Mesodermal cell (in vitro differentiated cells): ENCODE data around the gene TOM1L2.

ENCODE experiments used
- H3K27ac ChIP-seq: 2 replicates; pipeline ENCODE4 v1.7.0; 2013; ENCODE audit warnings: mild to moderate bottlenecking, low read depth, low read length, moderate library complexity; ENCODE audit not compliant: severe bottlenecking
- H3K36me3 ChIP-seq: 2 replicates; pipeline ENCODE4 v1.7.1; 2013; ENCODE audit warnings: mild to moderate bottlenecking, low read length, moderate library complexity; ENCODE audit not compliant: control insufficient read depth, insufficient read depth
- H3K4me1 ChIP-seq: one replicate; pipeline ENCODE4 v1.7.1; 2013; ENCODE audit warnings: mild to moderate bottlenecking, low read length; ENCODE audit not compliant: insufficient read depth, control insufficient read depth, poor library complexity, severe bottlenecking
- H3K4me3 ChIP-seq: 2 replicates; pipeline ENCODE4 v1.7.0; 2013; ENCODE audit warnings: low read length, control low read depth, mild to moderate bottlenecking; ENCODE audit not compliant: insufficient read depth, poor library complexity, severe bottlenecking; ENCODE audit errors: extremely low read depth
- H3K9me3 ChIP-seq: 2 replicates; pipeline ENCODE4 v1.7.1; 2013; ENCODE audit warnings: mild to moderate bottlenecking, low read length, moderate library complexity; ENCODE audit not compliant: control insufficient read depth
- WGBS, 2 experiments: methylation state at CpG; one replicate each; pipeline ENCODE4 v1.1.5; 2013; ENCODE audit warnings: missing lambda C conversion rate in 2 of 2; ENCODE audit not compliant: insufficient coverage in 2 of 2; 5-methylcytosine and 5-hydroxymethylcytosine counted together

The TOM1L2 gene

GRCh38 chr17:17888371-17888770 is 83.8 kb downstream of the TOM1L2 start:
- peaks cover 11% of the 10 kb centered on the region for H3K36me3 ChIP-seq
- no CpG with 5 or more reads among the region's 1 CpG for WGBS, 2 experiments
- no peak overlapping the region for H3K27ac ChIP-seq

DNA sequence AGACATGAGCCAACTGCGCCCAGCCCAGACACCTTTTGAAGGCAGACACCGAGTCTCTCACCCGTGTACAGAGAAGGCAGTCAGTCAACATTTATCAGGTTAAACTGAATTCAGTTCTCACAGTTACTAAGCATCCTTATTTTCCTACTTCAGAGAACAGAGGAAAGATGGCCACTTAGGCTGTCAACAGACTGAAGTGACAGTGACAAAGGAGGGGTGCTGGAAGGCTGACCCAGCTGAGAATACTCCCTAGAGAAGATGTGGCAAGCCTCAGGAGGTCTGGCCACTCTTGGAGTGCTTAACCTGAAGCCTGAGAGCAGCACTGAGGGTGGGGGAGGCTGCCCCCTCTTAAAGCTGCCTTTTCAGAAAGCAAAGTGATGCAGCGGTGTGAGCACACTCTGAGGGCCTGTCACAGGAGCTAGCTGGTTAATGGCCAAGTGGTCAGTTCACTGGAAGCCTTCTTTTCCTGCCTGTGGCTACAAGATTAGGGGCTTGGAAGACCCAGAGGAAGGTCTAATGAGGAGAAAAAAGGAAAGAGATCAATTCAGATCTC is 84.4 kb downstream of the TOM1L2 start:
- no peak overlapping the region for H3K4me3 ChIP-seq
- 94 to 100% methylated on average over 4 of the region's 4 CpGs for WGBS, 2 experiments
- H3K27ac ChIP-seq: no peak overlapping the region
- H3K36me3 ChIP-seq: peaks cover 7% of the 10 kb centered on the region
- H3K4me1 ChIP-seq: peaks cover 18% of the 10 kb centered on the region
- no peaks in the 10 kb centered on the region for H3K9me3 ChIP-seq

More at GRCh38 chr17:17888371-17888770, 83.8 kb downstream of the TOM1L2 start:
- Histone ChIP-seq H3K4me3 (no peak overlapping the region), H3K4me1 (peaks cover 18% of the 10 kb centered on the region), H3K9me3 (no peaks in the 10 kb centered on the region)

- Histone ChIP-seq H3K36me3 (peaks cover 10% of the 10 kb centered on the region), H3K4me3 (no peak overlapping the region), H3K27ac (no peak overlapping the region), H3K4me1 (peaks cover 18% of the 10 kb centered on the region), H3K9me3 (no peaks in the 10 kb centered on the region)
- WGBS, 2 experiments: 97 to 100% methylated on average over 3 to 4 of the region's 4 CpGs
Observed at GRCh38 chr17:17886726-17887125, 85.5 kb downstream of the TOM1L2 start.

GRCh38 chr17:17886226-17886625 is 86.0 kb downstream of the TOM1L2 start:
- Histone ChIP-seq H3K9me3 (no peaks in the 10 kb centered on the region), H3K4me1 (peaks cover 16% of the 10 kb centered on the region), H3K27ac (no peak overlapping the region), H3K4me3 (no peak overlapping the region), H3K36me3 (peaks cover 11% of the 10 kb centered on the region)
- WGBS, 2 experiments: 86 to 90% methylated on average over 6 of the region's 6 CpGs

DNA sequence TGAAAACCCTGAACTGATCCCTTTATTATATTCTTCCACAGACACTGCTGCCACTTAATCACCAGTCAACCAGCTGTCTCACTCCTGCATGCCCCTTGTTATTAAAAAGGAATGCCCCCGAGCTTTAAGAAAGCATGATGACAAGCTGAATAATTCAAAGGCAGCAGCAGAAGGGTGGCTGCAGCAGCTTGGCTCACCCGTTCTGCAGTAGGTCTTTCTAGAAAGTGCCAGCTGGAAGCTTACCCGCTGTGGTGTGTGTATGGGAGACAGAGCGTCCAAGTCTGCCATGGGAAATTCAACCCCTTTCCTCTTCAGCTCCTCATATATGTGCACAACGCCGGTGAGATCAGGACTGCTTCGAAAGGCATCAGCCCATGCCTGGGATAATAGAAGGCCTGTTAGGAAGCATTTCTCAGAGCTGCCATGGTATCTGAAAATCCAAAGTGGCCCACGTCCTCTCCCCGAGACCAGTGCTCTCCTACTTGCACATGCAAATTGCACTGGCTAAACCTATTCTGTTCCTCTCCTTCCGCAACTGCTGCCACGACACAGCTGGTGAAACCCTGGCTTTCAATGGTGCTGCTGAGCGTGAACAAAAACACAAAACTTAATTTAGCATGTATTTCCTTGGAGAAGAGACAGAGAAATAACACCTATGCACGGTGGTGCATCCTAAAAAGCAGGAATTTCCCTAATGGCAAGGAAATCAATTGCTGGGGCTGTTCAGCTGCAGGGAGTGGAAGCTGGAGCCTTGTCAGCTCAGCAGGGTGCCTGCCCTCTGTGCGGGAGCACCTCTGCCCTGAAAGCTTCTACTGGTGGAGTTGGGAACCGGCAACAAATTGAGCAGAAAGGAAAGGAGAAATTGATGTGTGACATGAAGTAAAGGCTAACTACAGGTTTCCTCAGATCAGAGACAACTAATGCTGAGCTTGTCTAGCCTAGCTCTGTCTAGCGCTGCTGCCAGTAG is 87.5 kb downstream of the TOM1L2 start:
- H3K36me3 ChIP-seq: peaks cover 13% of the 10 kb centered on the region
- H3K27ac ChIP-seq: no peak overlapping the region
- no peaks in the 10 kb centered on the region for H3K9me3 ChIP-seq
- H3K4me3 ChIP-seq: no peak overlapping the region
- 65 to 68% methylated on average over 11 to 15 of the region's 16 CpGs for WGBS, 2 experiments
- H3K4me1 ChIP-seq: peaks cover 12% of the 10 kb centered on the region

DNA sequence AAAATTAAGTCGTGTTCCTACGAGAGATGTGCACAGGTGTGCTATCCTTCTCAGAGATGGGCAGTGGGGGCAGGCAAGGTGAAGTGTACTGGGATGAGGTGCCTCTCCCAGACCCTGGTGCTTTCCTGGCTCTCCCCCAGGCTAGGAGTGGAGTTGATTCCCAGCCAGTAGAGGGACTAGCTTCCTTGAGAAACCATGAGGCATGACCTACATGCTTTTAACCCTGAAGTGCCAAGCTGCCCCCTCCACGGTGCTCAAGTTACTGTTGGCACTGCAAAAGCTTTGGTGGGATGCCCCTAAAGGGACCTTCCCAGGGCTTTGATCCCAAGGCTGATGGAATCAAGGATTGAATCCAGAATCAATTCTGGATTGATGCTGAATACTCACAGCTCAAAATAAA is 88.4 kb downstream of the TOM1L2 start:
- Histone ChIP-seq H3K4me1 (peaks cover 10% of the 10 kb centered on the region), H3K9me3 (no peaks in the 10 kb centered on the region), H3K36me3 (peaks cover 19% of the 10 kb centered on the region), H3K27ac (no peak overlapping the region), H3K4me3 (no peak overlapping the region)
- WGBS, 2 experiments: 92 to 97% methylated on average over 3 of the region's 3 CpGs

GRCh38 chr17:17882082-17882581 is 90.1 kb downstream of the TOM1L2 start:
- WGBS, 2 experiments: 64% methylated on average over 7 of the region's 8 CpGs
- H3K4me1 ChIP-seq: peaks cover 16% of the 10 kb centered on the region
- H3K36me3 ChIP-seq: peaks cover 19% of the 10 kb centered on the region
- H3K27ac ChIP-seq: no peak overlapping the region
- no peaks in the 10 kb centered on the region for H3K9me3 ChIP-seq
- H3K4me3 ChIP-seq: no peak overlapping the region

GRCh38 chr17:17880577-17881196 is 91.5 kb downstream of the TOM1L2 start:
- Histone ChIP-seq H3K27ac (no peak overlapping the region), H3K4me1 (peaks cover 19% of the 10 kb centered on the region), H3K9me3 (no peaks in the 10 kb centered on the region), H3K4me3 (no peak overlapping the region), H3K36me3 (peaks cover 30% of the 10 kb centered on the region)
- 95% methylated on average over 7 to 8 of the region's 8 CpGs for WGBS, 2 experiments

GRCh38 chr17:17877529-17878358 is 94.5 kb downstream of the TOM1L2 start:
- H3K27ac ChIP-seq: peak overlapping the region; percentile 78
- no peak overlapping the region for H3K4me3 ChIP-seq
- H3K4me1 ChIP-seq: peaks cover 13% of the 10 kb centered on the region
- WGBS, 2 experiments: 48 to 58% methylated on average over 10 to 12 of the region's 14 CpGs
- H3K9me3 ChIP-seq: no peaks in the 10 kb centered on the region
- peaks cover 37% of the 10 kb centered on the region for H3K36me3 ChIP-seq

DNA sequence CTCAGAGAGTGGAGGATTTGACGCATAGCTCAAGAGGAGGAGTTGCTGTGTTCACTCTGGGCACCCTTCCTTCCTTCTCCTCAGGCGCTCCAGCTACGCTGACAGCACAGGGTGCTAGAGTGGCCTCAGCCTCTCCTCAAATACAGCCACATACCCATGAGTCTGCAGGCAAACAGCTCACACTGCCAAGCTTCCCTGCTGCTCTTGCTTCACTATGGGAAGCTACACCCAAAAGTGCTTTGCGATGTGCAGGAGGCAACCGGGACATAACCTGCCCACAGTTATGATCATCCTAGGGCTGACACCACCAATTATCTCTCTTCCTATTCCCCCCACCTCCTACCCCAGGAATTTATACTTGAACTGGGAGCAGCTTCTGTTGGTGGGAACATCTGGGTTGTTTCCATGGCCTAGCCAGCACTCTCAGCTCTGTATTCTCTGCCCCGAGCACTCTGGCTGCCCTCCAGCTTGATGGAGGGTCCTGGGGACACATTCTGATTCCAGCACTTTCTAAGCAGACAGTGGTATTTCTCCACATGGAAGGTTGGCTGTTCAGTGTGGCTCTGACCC is 95.2 kb downstream of the TOM1L2 start:
- 98 to 99% methylated on average over 4 to 6 of the region's 6 CpGs for WGBS, 2 experiments
- no peaks in the 10 kb centered on the region for H3K9me3 ChIP-seq
- H3K4me1 ChIP-seq: peaks cover 13% of the 10 kb centered on the region
- peaks cover 32% of the 10 kb centered on the region for H3K36me3 ChIP-seq
- peak overlapping the region; percentile 78 for H3K27ac ChIP-seq
- no peak overlapping the region for H3K4me3 ChIP-seq
